ENCODE data around the gene FAM222B. TPM values are rescaled to one million over a fixed set of nuclear protein-coding genes. Genes with fewer than 3 reads are reported as not detected.

The FAM222B gene
- total RNA-seq, 2 donors from 2014 or later, result 19.9 to 23.4 TPM

GRCh38 chr17:28763804-28764266 lies 78.8 kb downstream of the FAM222B start:
- Histone ChIP-seq H3K27ac (no peak overlapping the region), H3K4me3 (no peak overlapping the region), H3K9me3 (no peaks in the 10 kb centered on the region), H3K4me1 (ENCODE audit: control insufficient read depth in 1 of 2, low read depth in 2 of 2) (no peaks in the 10 kb centered on the region), H3K36me3 (peaks cover 10% of the 10 kb centered on the region), H3K27me3 (replicated peaks; ENCODE audit: insufficient read depth) (no peaks in the 10 kb centered on the region)
- ATAC-seq (ENCODE audit: insufficient number of reproducible peaks, low FRiP score, low read depth) (peak; percentile 40), DNase-seq (ENCODE audit: low spot score) (peak; percentile 78)
- TF ChIP-seq CTCF (IDR thresholded peaks at IDR 0.05), result peak; percentile 87

GRCh38 chr17:28763137-28763799 lies 79.3 kb downstream of the FAM222B start:
- TF ChIP-seq CTCF (IDR thresholded peaks at IDR 0.05), result no peak
- H3K27me3 ChIP-seq (replicated peaks; ENCODE audit: insufficient read depth), result no peaks in the 10 kb centered on the region
- no peaks in the 10 kb centered on the region for H3K9me3 ChIP-seq
- ATAC-seq (ENCODE audit: insufficient number of reproducible peaks, low FRiP score, low read depth) (no peak), DNase-seq (ENCODE audit: low spot score) (no peak)
- peaks cover 15% of the 10 kb centered on the region for H3K36me3 ChIP-seq
- H3K4me3 ChIP-seq, result no peak overlapping the region
- no peaks in the 10 kb centered on the region for H3K4me1 ChIP-seq (ENCODE audit: control insufficient read depth in 1 of 2, low read depth in 2 of 2)
- H3K27ac ChIP-seq, result no peak overlapping the region

- Histone ChIP-seq H3K27me3 (replicated peaks; ENCODE audit: insufficient read depth) (no peaks in the 10 kb centered on the region), H3K27ac (no peak overlapping the region), H3K36me3 (peaks cover 27% of the 10 kb centered on the region), H3K9me3 (no peaks in the 10 kb centered on the region), H3K4me3 (no peak overlapping the region), H3K4me1 (ENCODE audit: control insufficient read depth in 1 of 2, low read depth in 2 of 2) (no peaks in the 10 kb centered on the region)
- no peak for DNase-seq (ENCODE audit: low spot score)
- ATAC-seq (ENCODE audit: insufficient number of reproducible peaks, low FRiP score, low read depth), result no peak
- TF ChIP-seq CTCF (IDR thresholded peaks at IDR 0.05), result no peak
These were observed 81.7 kb downstream of the FAM222B start for GRCh38 chr17:28760601-28761562.

- Histone ChIP-seq H3K27ac (no peak overlapping the region), H3K4me1 (ENCODE audit: control insufficient read depth in 1 of 2, low read depth in 2 of 2) (no peaks in the 10 kb centered on the region), H3K4me3 (no peak overlapping the region), H3K27me3 (replicated peaks; ENCODE audit: insufficient read depth) (no peaks in the 10 kb centered on the region), H3K9me3 (no peaks in the 10 kb centered on the region), H3K36me3 (peaks cover 27% of the 10 kb centered on the region)
- TF ChIP-seq CTCF (IDR thresholded peaks at IDR 0.05), result no peak
- ATAC-seq (ENCODE audit: insufficient number of reproducible peaks, low FRiP score, low read depth) (no peak), DNase-seq (ENCODE audit: low spot score) (no peak)
These were observed 83.2 kb downstream of the FAM222B start for GRCh38 chr17:28759256-28759865.

All from thoracic aorta (tissue), 2 donors.